Tibial nerve (tissue), 4 donors: ENCODE measurements around the gene TMEM97. TPM values are rescaled to one million over a fixed set of nuclear protein-coding genes. Genes with fewer than 3 reads are reported as not detected.

Experiments used
- DNase-seq, 2 donors: peaks; one replicate each; pipeline ENCODE4 v3.0.0-alpha.2; 2019; ENCODE audit warnings: low spot score in 2 of 2
- H3K27ac ChIP-seq, 4 donors: fragments of 200-600 bp; sonication (generic) in 3 of 4; one replicate each; pipeline ENCODE4 v1.5.1; 2017 to 2019; ENCODE audit warnings: mild to moderate bottlenecking in 1 of 4
- H3K27me3 ChIP-seq, 2 donors: fragments of 200-600 bp; sonication (generic) in 1 of 2; one replicate each; pipeline versions ENCODE4 v1.5.1 to v1.6.0; 2017 to 2019
- H3K36me3 ChIP-seq, 3 donors: fragments of 200-600 bp; sonication (generic); one replicate each; pipeline ENCODE4 v1.5.1; 2018 to 2019
- H3K4me1 ChIP-seq, 4 donors: fragments of 200-600 bp; sonication (generic) in 3 of 4; one replicate each; pipeline ENCODE4 v1.5.1; 2017 to 2019
- H3K4me3 ChIP-seq, 4 donors: fragments of 200-600 bp; sonication (generic) in 3 of 4; one replicate each; pipeline ENCODE4 v1.5.1; 2017 to 2019; ENCODE audit warnings: mild to moderate bottlenecking in 1 of 4, moderate library complexity in 1 of 4
- H3K9me3 ChIP-seq, 4 donors: fragments of 200-600 bp; sonication (generic) in 3 of 4; one replicate each; pipeline ENCODE4 v1.5.1; 2017 to 2019
- CTCF ChIP-seq, 5 experiments: fragments of 200-600 bp in 3 of 5; fragments of 450-650 bp in 2 of 5; sonication (generic) in 3 of 5; IDR thresholded peaks; one replicate each; pipeline ENCODE4 v1.5.1; 2016 to 2019; ENCODE audit warnings: antibody characterized with exemption in 5 of 5, mild to moderate bottlenecking in 3 of 5, moderate library complexity in 2 of 5
- EP300 ChIP-seq, 2 donors: sonication (generic); formaldehyde crosslinking; IDR thresholded peaks; one replicate each; pipeline ENCODE4 v1.6.1; 2017; ENCODE audit warnings: antibody characterized with exemption in 2 of 2, mild to moderate bottlenecking in 1 of 2
- POLR2A ChIP-seq, 2 donors: fragments of 450-650 bp; IDR thresholded peaks; one replicate each; pipeline ENCODE4 v1.6.1; 2017; ENCODE audit warnings: antibody characterized with exemption in 2 of 2, mild to moderate bottlenecking in 2 of 2, moderate library complexity in 2 of 2
- WGBS, 2 donors: methylation state at CpG; one replicate each; pipeline ENCODE4 v1.1.5; 2018; 5-methylcytosine and 5-hydroxymethylcytosine counted together
- total RNA-seq, 4 donors: library from RNA; depleted of rRNA; stranded (reverse); fragments of >200 nt; gene quantifications; one replicate each; pipeline ENCODE4 v1.1.0, GENCODE V29; 2016

The TMEM97 gene
- total RNA-seq, 4 donors from 2014 or later: 8.1 to 20.2 (median 16.8) TPM

- Histone ChIP-seq H3K36me3 (peaks cover 12 to 89% (median 29%) of the 10 kb centered on the region in 3 donors), H3K4me3 (no peak overlapping the region), H3K27me3 (no peaks in the 10 kb centered on the region), H3K27ac (no peak overlapping the region), H3K4me1 (peaks cover 0 to 20% (median 0%) of the 10 kb centered on the region in 4 donors), H3K9me3 (no peaks in the 10 kb centered on the region)
- WGBS, 2 donors: 88 to 93% methylated on average over 13 to 14 of the region's 14 CpGs
- DNase-seq: no peak
- TF ChIP-seq CTCF (IDR thresholded peaks at IDR 0.05) (no peak), POLR2A (IDR thresholded peaks at IDR 0.05) (no peak), EP300 (IDR thresholded peaks at IDR 0.05) (no peak)
Measured at GRCh38 chr17:28342313-28342712, 23.3 kb downstream of the TMEM97 start.

- 79 to 86% methylated on average over 10 of the region's 10 CpGs for WGBS, 2 donors
- TF ChIP-seq CTCF (IDR thresholded peaks at IDR 0.05) (no peak), POLR2A (IDR thresholded peaks at IDR 0.05) (no peak), EP300 (IDR thresholded peaks at IDR 0.05) (no peak)
- no peak for DNase-seq
- peaks cover 0 to 13% (median 0%) of the 10 kb centered on the region in 4 donors for H3K4me1 ChIP-seq
- no peaks in the 10 kb centered on the region for H3K27me3 ChIP-seq
- no peaks in the 10 kb centered on the region for H3K9me3 ChIP-seq
- peaks cover 15 to 99% (median 30%) of the 10 kb centered on the region in 3 donors for H3K36me3 ChIP-seq
- H3K27ac ChIP-seq: no peak overlapping the region
- H3K4me3 ChIP-seq: no peak overlapping the region
Measured at GRCh38 chr17:28343491-28343932, 24.5 kb downstream of the TMEM97 start.

- no peak for TF ChIP-seq POLR2A (IDR thresholded peaks at IDR 0.05)
- no peak for TF ChIP-seq EP300 (IDR thresholded peaks at IDR 0.05)
- no peak for TF ChIP-seq CTCF (IDR thresholded peaks at IDR 0.05)
- Histone ChIP-seq H3K4me3 (no peak overlapping the region), H3K9me3 (no peaks in the 10 kb centered on the region), H3K27me3 (no peaks in the 10 kb centered on the region), H3K27ac (no peak overlapping the region), H3K36me3 (peaks cover 17 to 100% (median 30%) of the 10 kb centered on the region in 3 donors), H3K4me1 (peaks cover 0 to 10% (median 0%) of the 10 kb centered on the region in 4 donors)
- WGBS, 2 donors: 82 to 89% methylated on average over 9 of the region's 9 CpGs
- DNase-seq: no peak
Measured at GRCh38 chr17:28344011-28344410, 25.0 kb downstream of the TMEM97 start.

- peaks cover 0 to 10% (median 0%) of the 10 kb centered on the region in 4 donors for H3K4me1 ChIP-seq
- H3K36me3 ChIP-seq: peaks cover 17 to 100% (median 30%) of the 10 kb centered on the region in 3 donors
- H3K27ac ChIP-seq: no peak overlapping the region
- no peak overlapping the region for H3K4me3 ChIP-seq
- no peaks in the 10 kb centered on the region for H3K27me3 ChIP-seq
- DNase-seq: no peak
- no peak for TF ChIP-seq EP300 (IDR thresholded peaks at IDR 0.05)
- TF ChIP-seq CTCF (IDR thresholded peaks at IDR 0.05): no peak
- no peak for TF ChIP-seq POLR2A (IDR thresholded peaks at IDR 0.05)
- WGBS, 2 donors: 86 to 89% methylated on average over 19 of the region's 19 CpGs
- no peaks in the 10 kb centered on the region for H3K9me3 ChIP-seq
Measured at GRCh38 chr17:28344435-28344901, 25.5 kb downstream of the TMEM97 start.

- WGBS, 2 donors: 65 to 70% methylated on average over 13 of the region's 13 CpGs
- H3K9me3 ChIP-seq: no peaks in the 10 kb centered on the region
- DNase-seq: no peak
- H3K36me3 ChIP-seq: peaks cover 14 to 100% (median 30%) of the 10 kb centered on the region in 3 donors
- peak in 1 of 2 donors; percentile 6 for TF ChIP-seq EP300 (IDR thresholded peaks at IDR 0.05)
- TF ChIP-seq POLR2A (IDR thresholded peaks at IDR 0.05): no peak
- no peaks in the 10 kb centered on the region for H3K27me3 ChIP-seq
- no peak overlapping the region for H3K4me3 ChIP-seq
- peak overlapping the region in 1 of 4 donors; percentile 14 for H3K27ac ChIP-seq
- H3K4me1 ChIP-seq: peaks cover 0 to 10% (median 0%) of the 10 kb centered on the region in 4 donors
Measured at GRCh38 chr17:28345419-28346198, 26.6 kb downstream of the TMEM97 start.
